Duodenal mucosa (tissue), 2 donors: ENCODE results near the gene PDGFD.

ENCODE experiments used
- H3K27ac ChIP-seq: one replicate; pipeline ENCODE4 v1.7.0; 2013; ENCODE audit warnings: low read depth, low read length
- H3K27me3 ChIP-seq, 2 donors: one replicate each; pipeline ENCODE4 v1.7.0; 2013; ENCODE audit warnings: low read length in 2 of 2, control low read depth in 1 of 2; ENCODE audit not compliant: insufficient read depth in 2 of 2, control insufficient read depth in 1 of 2
- H3K36me3 ChIP-seq, 2 donors: one replicate each; pipeline ENCODE4 v1.7.0; 2013; ENCODE audit warnings: low read length in 2 of 2, control low read depth in 1 of 2; ENCODE audit not compliant: insufficient read depth in 2 of 2, control insufficient read depth in 1 of 2
- H3K4me1 ChIP-seq, 2 donors: one replicate each; pipeline ENCODE4 v1.7.0; 2013; ENCODE audit warnings: low read length in 2 of 2, control low read depth in 1 of 2; ENCODE audit not compliant: insufficient read depth in 2 of 2, control insufficient read depth in 1 of 2
- H3K4me3 ChIP-seq, 2 donors: one replicate each; pipeline ENCODE4 v1.7.0; 2013; ENCODE audit warnings: low read length in 2 of 2, low read depth in 1 of 2
- H3K9ac ChIP-seq, 2 donors: one replicate each; pipeline ENCODE4 v1.7.0; 2013; ENCODE audit warnings: low read length in 2 of 2, low read depth in 1 of 2
- H3K9me3 ChIP-seq, 2 donors: one replicate each; pipeline ENCODE4 v1.7.0; 2013; ENCODE audit warnings: low read length in 2 of 2, control low read depth in 1 of 2; ENCODE audit not compliant: control insufficient read depth in 1 of 2

PDGFD gene

DNA sequence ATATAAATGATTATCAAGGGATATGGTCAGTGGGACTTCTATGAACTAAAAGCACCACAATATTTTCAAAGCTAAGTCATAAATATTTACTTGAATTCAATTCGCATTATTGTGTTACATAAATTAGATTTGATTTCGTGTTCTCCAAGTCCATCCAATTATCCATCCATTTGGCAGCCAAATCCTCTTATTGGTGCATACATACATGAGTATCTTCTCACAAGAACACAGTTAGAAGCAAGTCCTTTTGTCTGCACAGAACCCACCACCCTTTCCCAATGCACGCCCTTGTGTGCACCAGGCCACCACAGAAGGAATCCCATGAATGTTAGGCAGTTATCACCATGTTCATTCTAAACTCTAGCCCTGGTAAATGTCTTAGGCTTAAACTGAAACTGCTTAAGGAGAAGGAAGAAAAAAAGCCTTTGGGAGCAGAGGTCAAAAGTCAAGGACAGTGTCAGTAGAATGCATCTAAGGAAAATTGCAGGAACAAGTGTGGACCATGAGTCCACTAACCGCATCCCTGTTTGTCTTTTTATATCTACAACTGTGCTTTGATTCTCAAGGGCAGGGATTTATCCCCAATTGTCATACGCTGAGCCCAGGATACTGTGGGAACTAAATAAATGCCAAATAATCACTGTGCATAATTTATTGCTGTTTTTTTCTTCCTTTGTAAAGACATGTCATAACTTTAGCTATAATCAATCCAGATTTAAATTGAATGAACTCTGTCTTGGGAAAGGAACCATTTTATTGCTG lies 235.7 kb downstream of the PDGFD start:
- no peak overlapping the region for H3K4me3 ChIP-seq
- no peaks in the 10 kb centered on the region for H3K4me1 ChIP-seq
- H3K27me3 ChIP-seq: no peaks in the 10 kb centered on the region
- H3K36me3 ChIP-seq: no peaks in the 10 kb centered on the region
- no peaks in the 10 kb centered on the region for H3K9me3 ChIP-seq
- H3K9ac ChIP-seq: no peak overlapping the region
- no peak overlapping the region for H3K27ac ChIP-seq

DNA sequence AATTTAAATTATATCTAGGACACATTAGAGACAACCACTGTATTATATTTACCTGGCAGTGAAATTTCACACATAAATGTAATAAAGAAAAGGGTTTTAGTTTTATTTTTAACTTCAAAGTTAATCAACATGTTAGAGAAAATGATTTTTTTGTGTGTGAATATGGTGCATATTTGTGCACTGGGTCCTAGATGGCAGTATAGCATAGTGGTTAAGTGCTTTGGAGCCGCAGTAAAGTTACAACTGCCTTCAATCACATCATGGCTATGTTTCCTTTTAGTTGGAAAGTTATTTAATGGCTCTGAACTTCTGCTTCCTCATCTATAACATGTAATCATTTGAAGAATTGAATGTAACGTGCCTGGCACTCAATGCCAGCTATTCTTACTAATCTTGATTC lies 236.4 kb downstream of the PDGFD start:
- Histone ChIP-seq H3K4me3 (no peak overlapping the region), H3K36me3 (no peaks in the 10 kb centered on the region), H3K9ac (no peak overlapping the region), H3K27me3 (no peaks in the 10 kb centered on the region), H3K27ac (no peak overlapping the region), H3K4me1 (no peaks in the 10 kb centered on the region), H3K9me3 (no peaks in the 10 kb centered on the region)

DNA sequence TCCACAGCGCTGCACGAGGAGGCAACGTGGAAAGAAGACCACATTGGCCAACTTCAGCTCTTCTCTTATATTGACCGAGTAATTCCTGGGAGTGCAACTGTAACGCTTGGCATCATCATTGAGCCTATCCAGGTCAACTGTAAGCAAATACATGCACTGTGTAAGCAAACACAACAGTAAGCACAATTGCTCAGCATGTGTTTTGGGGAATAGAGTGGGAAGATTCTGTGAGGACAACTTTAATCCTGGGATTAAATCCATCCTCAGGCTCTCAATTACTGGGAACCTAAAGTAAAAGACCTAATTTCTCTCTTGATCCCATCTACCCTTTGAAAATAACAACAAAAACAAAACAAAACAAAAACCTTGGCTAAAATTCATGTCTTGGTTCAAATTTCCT lies 237.0 kb downstream of the PDGFD start:
- H3K27ac ChIP-seq: no peak overlapping the region
- no peaks in the 10 kb centered on the region for H3K4me1 ChIP-seq
- no peaks in the 10 kb centered on the region for H3K36me3 ChIP-seq
- no peak overlapping the region for H3K4me3 ChIP-seq
- no peaks in the 10 kb centered on the region for H3K27me3 ChIP-seq
- H3K9ac ChIP-seq: no peak overlapping the region
- H3K9me3 ChIP-seq: no peaks in the 10 kb centered on the region

DNA sequence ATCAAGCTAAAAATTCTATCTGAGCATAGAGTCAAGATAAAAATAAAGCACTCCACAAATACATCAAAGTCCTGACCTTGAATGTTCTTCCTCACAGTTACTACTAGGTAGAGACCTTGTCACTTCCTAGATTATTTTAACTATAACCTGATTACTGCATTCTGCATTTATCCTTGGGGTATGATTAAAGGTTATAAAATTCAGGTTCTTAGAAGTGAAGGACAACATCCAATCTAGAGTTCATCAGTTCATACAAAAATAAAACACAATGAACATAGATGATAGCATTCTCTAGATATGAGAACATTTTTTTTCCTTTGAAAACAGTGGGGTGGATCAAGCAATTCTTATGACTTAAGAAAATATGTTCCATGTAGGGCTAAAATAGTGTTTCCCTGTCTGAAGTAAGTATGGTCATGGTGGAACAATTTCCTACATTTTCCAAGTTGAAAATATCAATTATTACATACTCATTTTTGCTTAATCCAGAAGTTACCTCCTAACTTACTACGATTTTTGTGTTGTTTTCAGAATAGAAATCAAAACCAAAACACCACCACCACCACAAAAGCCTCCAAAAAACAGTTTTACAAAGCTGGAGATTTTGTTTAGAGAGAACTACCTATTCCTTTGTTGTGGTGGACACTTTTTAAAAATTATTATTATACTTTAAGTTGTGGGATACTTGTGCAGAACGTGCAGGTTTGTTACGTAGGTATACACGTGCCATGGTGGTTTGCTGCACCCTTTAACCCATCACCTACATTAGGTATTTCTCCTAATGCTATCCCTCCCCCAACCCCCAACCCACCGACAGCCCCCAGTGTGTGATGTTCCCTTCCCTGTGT lies 239.6 kb downstream of the PDGFD start:
- no peaks in the 10 kb centered on the region for H3K9me3 ChIP-seq
- H3K27ac ChIP-seq: no peak overlapping the region
- H3K4me1 ChIP-seq: no peaks in the 10 kb centered on the region
- H3K9ac ChIP-seq: no peak overlapping the region
- no peak overlapping the region for H3K4me3 ChIP-seq
- H3K36me3 ChIP-seq: no peaks in the 10 kb centered on the region
- no peaks in the 10 kb centered on the region for H3K27me3 ChIP-seq

DNA sequence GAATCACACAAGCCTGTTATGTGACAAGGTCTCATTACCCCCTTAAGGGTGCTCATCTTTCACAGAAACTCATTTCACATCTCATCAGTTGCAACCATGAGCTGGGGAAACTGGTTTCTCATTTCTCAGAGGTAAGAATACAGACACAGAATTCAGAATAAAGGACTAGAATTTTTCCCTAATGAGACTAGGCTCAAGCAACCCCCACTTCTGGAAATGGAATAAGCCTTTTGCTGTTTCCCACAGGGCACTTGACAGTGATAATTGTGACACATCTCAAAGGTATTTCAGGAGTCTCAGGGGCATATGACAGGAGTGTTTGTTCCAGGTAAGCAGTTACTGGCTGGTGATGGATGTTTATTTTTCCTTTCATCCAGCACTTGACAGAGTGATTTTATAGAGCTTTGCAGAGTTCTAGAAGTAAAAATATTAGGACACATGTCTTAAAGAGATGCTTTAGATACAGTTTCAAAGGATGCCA lies 240.5 kb downstream of the PDGFD start:
- Histone ChIP-seq H3K27ac (no peak overlapping the region), H3K36me3 (no peaks in the 10 kb centered on the region), H3K27me3 (no peaks in the 10 kb centered on the region), H3K9me3 (no peaks in the 10 kb centered on the region), H3K4me3 (no peak overlapping the region), H3K4me1 (no peaks in the 10 kb centered on the region), H3K9ac (no peak overlapping the region)

DNA sequence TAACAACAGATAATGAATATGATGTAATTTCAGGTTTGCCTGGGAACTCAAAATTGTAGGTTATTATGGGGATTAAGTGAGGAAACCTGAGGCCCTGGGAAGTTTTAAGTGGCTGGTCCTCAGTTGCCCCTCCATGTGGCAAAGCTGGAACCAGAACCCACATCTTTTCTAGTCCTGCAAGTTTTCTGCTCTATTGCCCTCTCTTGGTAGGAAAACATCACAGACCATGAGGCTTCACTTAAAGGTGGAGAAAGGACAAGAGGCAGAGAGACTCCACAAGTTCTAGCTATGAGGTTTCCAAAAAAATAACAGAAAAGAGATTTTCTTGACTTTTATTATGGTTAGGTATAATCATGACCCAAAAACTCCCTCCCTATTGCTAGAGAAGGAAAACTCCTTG lies 243.0 kb downstream of the PDGFD start:
- H3K36me3 ChIP-seq: no peaks in the 10 kb centered on the region
- H3K4me3 ChIP-seq: no peak overlapping the region
- H3K4me1 ChIP-seq: no peaks in the 10 kb centered on the region
- no peak overlapping the region for H3K27ac ChIP-seq
- H3K9ac ChIP-seq: no peak overlapping the region
- no peaks in the 10 kb centered on the region for H3K27me3 ChIP-seq
- H3K9me3 ChIP-seq: no peaks in the 10 kb centered on the region

DNA sequence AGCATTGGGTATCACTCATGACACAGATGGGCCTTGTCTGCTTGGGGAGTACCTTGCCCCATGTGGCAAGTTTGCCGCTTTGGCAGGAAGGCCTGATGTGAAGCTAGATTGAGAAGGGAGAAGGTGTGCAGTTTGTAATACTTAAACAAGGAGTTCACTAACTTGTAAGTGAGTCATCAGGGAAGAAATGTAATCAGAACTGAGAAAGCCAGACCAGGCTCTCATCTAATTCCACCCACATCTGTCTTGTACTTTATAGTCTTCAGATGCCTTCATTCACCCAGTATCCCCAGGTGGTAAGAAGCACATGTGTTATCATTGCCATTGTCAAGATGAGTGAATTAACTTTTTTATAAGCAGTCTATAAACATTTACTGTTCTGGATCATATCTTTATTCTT lies 243.5 kb downstream of the PDGFD start:
- no peaks in the 10 kb centered on the region for H3K36me3 ChIP-seq
- no peaks in the 10 kb centered on the region for H3K4me1 ChIP-seq
- no peaks in the 10 kb centered on the region for H3K27me3 ChIP-seq
- no peak overlapping the region for H3K27ac ChIP-seq
- H3K4me3 ChIP-seq: no peak overlapping the region
- H3K9ac ChIP-seq: no peak overlapping the region
- H3K9me3 ChIP-seq: no peaks in the 10 kb centered on the region

DNA sequence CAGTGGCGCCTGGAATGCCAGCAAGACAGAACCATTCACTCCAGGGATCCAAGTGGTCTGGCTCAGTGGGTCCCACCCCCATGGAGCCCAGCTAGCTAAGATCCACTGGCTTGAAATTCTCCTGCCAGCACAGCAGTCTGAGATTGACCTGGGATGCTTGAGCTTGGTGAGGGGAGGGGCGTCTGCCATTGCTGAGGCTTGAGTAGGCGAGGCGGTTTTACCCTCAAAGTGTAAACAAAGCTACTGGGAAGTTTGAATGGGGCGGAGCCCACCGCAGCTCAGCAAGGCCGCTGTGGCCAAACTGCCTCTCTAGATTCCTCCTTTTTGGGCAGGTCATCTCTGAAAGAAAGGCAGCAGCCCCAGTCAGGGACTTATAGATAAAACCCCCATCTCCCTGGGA lies 253.2 kb downstream of the PDGFD start:
- H3K4me3 ChIP-seq: no peak overlapping the region
- no peak overlapping the region for H3K27ac ChIP-seq
- no peak overlapping the region for H3K9ac ChIP-seq
- no peaks in the 10 kb centered on the region for H3K4me1 ChIP-seq
- no peaks in the 10 kb centered on the region for H3K36me3 ChIP-seq
- H3K9me3 ChIP-seq: peaks cover 0 to 8% of the 10 kb centered on the region in 2 donors
- H3K27me3 ChIP-seq: no peaks in the 10 kb centered on the region

DNA sequence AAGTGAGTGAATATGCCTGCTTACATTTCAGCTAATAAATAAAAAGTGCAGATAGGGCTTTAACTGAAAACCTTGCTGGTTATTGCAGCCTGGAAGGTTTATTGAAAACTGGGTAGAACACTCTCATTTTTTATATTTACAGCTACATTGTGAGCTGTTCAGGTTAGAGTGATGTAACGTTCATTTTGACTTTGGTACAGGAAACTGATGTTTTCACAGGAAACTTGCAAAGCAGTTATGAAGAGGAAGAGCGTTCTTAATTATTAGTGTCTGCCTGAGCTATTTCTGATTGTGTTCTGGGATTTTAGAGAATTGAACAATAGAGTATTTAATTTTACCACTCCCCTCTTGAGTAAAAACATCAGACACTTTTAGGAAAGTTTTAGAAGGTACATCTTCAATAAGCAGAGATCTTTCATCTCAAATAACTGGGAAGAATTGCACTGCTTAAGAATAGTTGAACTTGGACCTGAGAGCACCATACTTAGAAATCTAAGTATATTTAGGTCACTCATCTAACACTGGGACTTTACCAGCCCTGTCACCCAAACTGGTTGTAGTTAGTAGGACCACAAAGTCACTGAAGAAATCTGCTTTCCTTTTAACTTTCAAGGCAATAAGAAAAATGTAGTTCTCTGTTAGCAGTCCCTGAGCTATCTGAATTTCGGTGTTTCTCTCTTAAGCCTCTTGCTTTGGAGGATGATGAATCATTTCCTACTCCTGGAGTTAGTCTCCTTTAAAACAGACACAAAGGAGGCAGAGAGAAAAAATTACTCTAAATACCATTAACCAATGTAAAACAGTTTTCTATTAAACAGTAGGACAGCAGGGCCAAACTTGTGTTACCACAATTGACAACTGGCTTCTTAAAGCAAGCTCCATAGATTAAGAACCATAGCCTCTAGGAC lies 256.1 kb downstream of the PDGFD start:
- no peaks in the 10 kb centered on the region for H3K36me3 ChIP-seq
- H3K9me3 ChIP-seq: peaks cover 0 to 3% of the 10 kb centered on the region in 2 donors
- H3K4me1 ChIP-seq: no peaks in the 10 kb centered on the region
- no peak overlapping the region for H3K9ac ChIP-seq
- H3K27ac ChIP-seq: no peak overlapping the region
- H3K27me3 ChIP-seq: no peaks in the 10 kb centered on the region
- no peak overlapping the region for H3K4me3 ChIP-seq
